Transverse colon (tissue), 4 donors: ENCODE data around the gene UFSP2.

Source experiments
- CTCF ChIP-seq, 5 experiments: fragments of 200-600 bp in 3 of 5; fragments of 450-650 bp in 2 of 5; sonication (generic) in 3 of 5; IDR thresholded peaks; 1 replicate in 2 of 5; 2 replicates in 3 of 5; pipeline ENCODE4 v1.5.1; 2016 to 2017; ENCODE audit warnings: antibody characterized with exemption in 5 of 5, inconsistent platforms in 3 of 5, mild to moderate bottlenecking in 2 of 5, moderate library complexity in 1 of 5
- EP300 ChIP-seq: sonication (generic); formaldehyde crosslinking; IDR thresholded peaks from one replicate; pipeline ENCODE4 v1.6.1; 2017; ENCODE audit warnings: antibody characterized with exemption, low read depth
- POLR2A ChIP-seq: fragments of 450-650 bp; IDR thresholded peaks from one replicate; pipeline ENCODE4 v1.6.1; 2016; ENCODE audit warnings: antibody characterized with exemption, mild to moderate bottlenecking, moderate library complexity
- POLR2AphosphoS5 ChIP-seq, 3 donors: sonication (generic); formaldehyde crosslinking; IDR thresholded peaks; one replicate each; pipeline ENCODE4 v1.6.1; 2016; ENCODE audit warnings: antibody characterized with exemption in 3 of 3

DNA sequence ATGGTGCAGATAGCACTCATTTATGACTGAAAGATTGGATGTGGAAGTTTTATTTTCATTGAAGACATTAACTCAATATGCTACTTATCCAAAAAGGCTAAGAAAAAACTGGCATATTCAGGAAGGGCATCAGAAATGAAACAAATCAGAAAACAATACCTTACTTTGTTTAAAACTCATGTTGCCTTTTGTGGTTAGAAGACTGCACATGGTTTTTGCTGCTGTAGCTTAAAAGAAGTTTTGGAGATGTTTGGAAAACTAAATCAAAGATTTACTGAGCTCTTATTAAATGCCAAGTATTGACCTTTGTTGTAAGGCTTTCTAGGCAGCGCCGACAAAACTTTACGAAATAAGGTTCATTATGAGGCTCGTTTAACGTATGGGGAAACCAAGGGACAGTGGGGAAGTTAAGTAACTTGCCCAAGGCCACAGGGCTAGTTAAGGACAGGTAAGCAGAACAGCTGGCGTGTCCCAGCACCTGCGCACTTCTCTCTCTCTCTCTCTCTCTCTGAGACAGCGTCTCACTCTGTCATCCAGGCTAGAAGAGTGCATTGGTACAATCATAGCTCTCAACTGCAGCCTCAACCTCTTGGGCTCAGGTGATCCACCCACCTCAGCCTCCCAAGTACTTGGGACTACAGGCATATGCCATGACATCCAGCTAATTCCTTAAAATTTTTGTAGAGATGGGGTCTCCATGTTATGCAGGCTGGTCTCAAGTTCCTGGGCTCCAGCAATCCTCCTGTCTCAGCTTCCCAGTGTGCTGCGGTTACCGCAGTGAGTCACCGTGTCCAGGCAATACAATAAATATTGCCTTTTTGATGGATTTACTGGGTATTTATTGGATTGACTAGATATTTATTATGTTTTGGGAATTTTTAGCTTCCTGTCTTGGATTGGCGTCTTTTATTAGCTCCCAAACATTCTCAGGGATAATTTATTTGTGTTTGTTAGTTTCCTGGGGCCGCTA, 46.2 kb downstream of the UFSP2 start:
- no peak for TF ChIP-seq CTCF (IDR thresholded peaks at IDR 0.05)
- no peak for TF ChIP-seq POLR2A
- no peak for TF ChIP-seq POLR2AphosphoS5 (IDR thresholded peaks at IDR 0.05)
- no peak for TF ChIP-seq EP300
